Measurements from ENCODE around the gene RNU6-1. TPM values are rescaled to one million over a fixed set of nuclear protein-coding genes. Genes with fewer than 3 reads are reported as not detected.

RNU6-1 gene
- total and polyA plus RNA-seq, 2 experiments from 2014 or later = not detected

GRCh38 chr15:67809866-67810265 is 30.0 kb downstream of the RNU6-1 start (continued):
- TF ChIP-seq, protein P1, sequence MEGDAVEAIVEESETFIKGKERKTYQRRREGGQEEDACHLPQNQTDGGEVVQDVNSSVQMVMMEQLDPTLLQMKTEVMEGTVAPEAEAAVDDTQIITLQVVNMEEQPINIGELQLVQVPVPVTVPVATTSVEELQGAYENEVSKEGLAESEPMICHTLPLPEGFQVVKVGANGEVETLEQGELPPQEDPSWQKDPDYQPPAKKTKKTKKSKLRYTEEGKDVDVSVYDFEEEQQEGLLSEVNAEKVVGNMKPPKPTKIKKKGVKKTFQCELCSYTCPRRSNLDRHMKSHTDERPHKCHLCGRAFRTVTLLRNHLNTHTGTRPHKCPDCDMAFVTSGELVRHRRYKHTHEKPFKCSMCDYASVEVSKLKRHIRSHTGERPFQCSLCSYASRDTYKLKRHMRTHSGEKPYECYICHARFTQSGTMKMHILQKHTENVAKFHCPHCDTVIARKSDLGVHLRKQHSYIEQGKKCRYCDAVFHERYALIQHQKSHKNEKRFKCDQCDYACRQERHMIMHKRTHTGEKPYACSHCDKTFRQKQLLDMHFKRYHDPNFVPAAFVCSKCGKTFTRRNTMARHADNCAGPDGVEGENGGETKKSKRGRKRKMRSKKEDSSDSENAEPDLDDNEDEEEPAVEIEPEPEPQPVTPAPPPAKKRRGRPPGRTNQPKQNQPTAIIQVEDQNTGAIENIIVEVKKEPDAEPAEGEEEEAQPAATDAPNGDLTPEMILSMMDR (conservative IDR thresholded peaks at IDR 0.05; ENCODE audit: low read depth in 2 of 2) = no peak
- TF ChIP-seq ZNF462 (CRISPR knock-in tag; IDR thresholded peaks at IDR 0.05) = no peak
- TF ChIP-seq ZNF114 (CRISPR knock-in tag; IDR thresholded peaks at IDR 0.05) = no peak

DNA sequence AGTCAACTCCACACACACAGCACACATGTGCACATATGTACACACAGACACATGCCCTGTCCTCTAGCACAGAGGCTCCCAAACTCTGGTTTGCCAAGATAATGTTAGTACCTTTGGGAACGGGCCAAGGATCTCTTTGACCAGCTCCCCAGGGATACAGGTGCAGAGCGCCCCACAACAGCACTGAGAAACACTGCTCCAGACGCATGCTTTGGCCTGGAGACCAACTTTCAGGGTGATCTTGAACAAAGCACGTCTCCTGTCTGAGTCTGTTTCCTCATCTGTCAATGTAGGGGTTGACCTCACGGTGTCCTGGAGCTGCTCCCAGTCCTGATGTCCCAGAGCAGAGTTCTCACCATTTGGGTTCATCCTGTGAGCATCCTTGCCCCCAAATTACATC is 30.4 kb downstream of the RNU6-1 start:
- Histone ChIP-seq H3K9me2 (ENCODE audit: insufficient read depth) (no peaks in the 10 kb centered on the region), H3K4me2 (no peak overlapping the region), H3K27me3 (ENCODE audit: insufficient read depth) (no peaks in the 10 kb centered on the region), H3F3A (replicated peaks; ENCODE audit: low read depth) (no peaks in the 10 kb centered on the region), H3K27ac (ENCODE audit: low read depth) (no peak overlapping the region), H3K4me1 (ENCODE audit: insufficient read depth) (peaks cover 7% of the 10 kb centered on the region), H3K36me3 (ENCODE audit: insufficient read depth) (no peaks in the 10 kb centered on the region), H4K20me1 (replicated peaks; ENCODE audit: insufficient read depth) (no peaks in the 10 kb centered on the region), H3K79me2 (replicated peaks; ENCODE audit: insufficient read depth) (no peaks in the 10 kb centered on the region), H3K4me3 (no peak overlapping the region), H2AFZ (no peak overlapping the region)
- Mint-ChIP-seq H3K27me3 (ENCODE audit: insufficient read depth, low read depth, poor library complexity) (peaks cover 23% of the 10 kb centered on the region), H3K9me3 (no peaks in the 10 kb centered on the region), H3K4me1 (peaks cover 34% of the 10 kb centered on the region), H3K27ac (no peak overlapping the region), H3K36me3 (ENCODE audit: low read depth) (no peaks in the 10 kb centered on the region; the same call in 2 of the 3 replicates), H3K4me3 (no peak overlapping the region)
- ATAC-seq (no peak), DNase-seq (ENCODE audit: low spot score) (no peak)
- TF ChIP-seq STAT1 (IDR thresholded peaks at IDR 0.05; ENCODE audit: unreplicated experiment) (no peak), NANOG (IDR thresholded peaks at IDR 0.05; ENCODE audit: borderline replicate concordance) (no peak), ETS1 (IDR thresholded peaks at IDR 0.05) (no peak), ZNF331 (CRISPR knock-in tag; IDR thresholded peaks at IDR 0.05; ENCODE audit: low read depth) (no peak), ZNF114 (CRISPR knock-in tag; IDR thresholded peaks at IDR 0.05) (no peak), EZH2phosphoT487 (IDR thresholded peaks at IDR 0.05; ENCODE audit: unreplicated experiment) (no peak)

Data from GM23338 (cell line).